Mucosa of rectum (tissue), 2 donors: ENCODE results near the gene KCTD10.

ENCODE experiments used
- H3K27ac ChIP-seq, 2 donors: one replicate each; pipeline ENCODE4 v1.7.0; 2013; ENCODE audit warnings: inconsistent platforms in 2 of 2, low read depth in 2 of 2, low read length in 2 of 2
- H3K27me3 ChIP-seq, 2 donors: one replicate each; pipeline ENCODE4 v1.7.0; 2013; ENCODE audit warnings: low read length in 2 of 2; ENCODE audit not compliant: control insufficient read depth in 2 of 2, insufficient read depth in 2 of 2
- H3K36me3 ChIP-seq, 2 donors: one replicate each; pipeline ENCODE4 v1.7.0; 2013; ENCODE audit warnings: low read length in 2 of 2; ENCODE audit not compliant: control insufficient read depth in 2 of 2, insufficient read depth in 2 of 2
- H3K4me1 ChIP-seq, 2 donors: one replicate each; pipeline ENCODE4 v1.7.0; 2013; ENCODE audit warnings: low read length in 2 of 2, mild to moderate bottlenecking in 1 of 2; ENCODE audit not compliant: control insufficient read depth in 2 of 2, insufficient read depth in 2 of 2
- H3K4me3 ChIP-seq, 2 donors: one replicate each; pipeline ENCODE4 v1.7.0; 2013; ENCODE audit warnings: low read length in 2 of 2
- H3K9ac ChIP-seq, 2 donors: one replicate each; pipeline ENCODE4 v1.7.0; 2013; ENCODE audit warnings: low read length in 2 of 2, low read depth in 1 of 2, mild to moderate bottlenecking in 1 of 2
- H3K9me3 ChIP-seq, 2 donors: one replicate each; pipeline ENCODE4 v1.7.0; 2013; ENCODE audit warnings: low read length in 2 of 2; ENCODE audit not compliant: control insufficient read depth in 2 of 2
- donor health status: healthy.
- donor health status: Normal muscosa, but diverticular disease.

Gene KCTD10

DNA sequence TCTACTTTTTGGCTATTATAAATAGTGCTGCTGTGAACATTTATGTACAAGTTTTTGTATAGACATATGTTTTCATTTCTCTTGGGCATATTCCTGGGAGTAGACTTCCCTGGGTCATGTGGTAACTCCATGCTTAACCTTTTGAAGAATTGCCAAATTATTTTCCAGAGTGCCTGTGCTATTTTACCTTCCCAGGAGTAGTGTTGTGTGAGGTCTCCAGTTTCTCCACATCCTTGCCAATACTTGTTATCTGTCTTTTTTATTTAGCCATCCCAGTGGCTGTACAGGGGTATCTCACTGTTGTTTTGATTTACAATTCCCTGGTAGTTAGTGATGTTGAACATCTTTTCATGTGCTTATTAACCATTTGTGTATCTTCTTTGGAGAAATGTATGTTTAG lies 19.2 kb upstream of the KCTD10 start:
- Histone ChIP-seq H3K9ac (no peak overlapping the region), H3K4me3 (no peak overlapping the region), H3K9me3 (no peaks in the 10 kb centered on the region), H3K36me3 (peaks cover 56 to 63% of the 10 kb centered on the region in 2 donors), H3K27me3 (no peaks in the 10 kb centered on the region), H3K27ac (no peak overlapping the region), H3K4me1 (no peaks in the 10 kb centered on the region)

DNA sequence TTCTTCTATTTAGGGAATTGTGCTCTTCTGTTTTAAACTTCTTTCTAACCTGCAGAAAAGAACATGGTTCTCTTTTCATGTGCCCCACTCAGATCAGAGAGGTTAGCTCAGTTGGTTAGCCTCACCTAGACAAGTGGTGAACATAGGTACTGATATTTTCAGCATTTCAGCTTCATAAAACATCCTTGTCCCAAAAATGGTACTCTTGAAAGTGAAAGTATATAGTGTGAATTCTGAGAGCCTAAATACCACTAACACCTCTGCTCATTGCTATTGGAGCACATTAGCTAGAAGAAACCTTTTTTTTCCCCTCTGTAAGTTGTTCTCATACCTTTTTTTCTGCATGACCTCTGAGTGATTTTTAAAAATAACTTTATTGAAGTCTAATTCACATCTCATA lies 17.9 kb upstream of the KCTD10 start:
- Histone ChIP-seq H3K27ac (no peak overlapping the region), H3K4me1 (no peaks in the 10 kb centered on the region), H3K36me3 (peaks cover 57 to 63% of the 10 kb centered on the region in 2 donors), H3K27me3 (no peaks in the 10 kb centered on the region), H3K9me3 (no peaks in the 10 kb centered on the region), H3K9ac (no peak overlapping the region), H3K4me3 (no peak overlapping the region)

DNA sequence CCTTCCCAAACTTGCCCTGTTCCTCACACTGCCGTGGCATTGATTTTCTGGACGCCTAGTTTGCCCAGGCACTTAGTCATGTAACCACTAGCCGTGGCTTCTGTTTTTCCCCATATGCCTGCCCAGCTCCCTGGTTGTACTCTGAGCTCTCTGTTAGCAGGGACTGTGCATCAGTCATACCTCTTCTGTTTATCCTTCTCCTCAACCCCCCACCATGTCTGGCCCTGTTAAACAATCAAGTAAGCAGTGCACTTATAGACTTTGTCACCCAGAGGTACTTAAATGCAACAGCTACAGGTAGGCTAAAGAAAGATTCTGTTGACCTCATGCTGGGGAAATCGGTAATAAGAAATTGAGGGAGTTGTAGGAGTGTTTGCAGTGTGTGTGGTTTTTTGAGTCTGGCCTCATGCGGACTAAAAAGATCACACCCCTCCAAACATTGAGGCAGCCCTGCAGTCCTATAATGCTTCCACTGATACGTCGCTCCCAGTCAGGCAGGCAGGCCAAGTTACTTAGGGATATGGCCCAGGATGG lies 17.3 kb upstream of the KCTD10 start:
- Histone ChIP-seq H3K27me3 (no peaks in the 10 kb centered on the region), H3K4me3 (no peak overlapping the region), H3K27ac (no peak overlapping the region), H3K9ac (no peak overlapping the region), H3K36me3 (peaks cover 58 to 66% of the 10 kb centered on the region in 2 donors), H3K4me1 (no peaks in the 10 kb centered on the region), H3K9me3 (no peaks in the 10 kb centered on the region)

DNA sequence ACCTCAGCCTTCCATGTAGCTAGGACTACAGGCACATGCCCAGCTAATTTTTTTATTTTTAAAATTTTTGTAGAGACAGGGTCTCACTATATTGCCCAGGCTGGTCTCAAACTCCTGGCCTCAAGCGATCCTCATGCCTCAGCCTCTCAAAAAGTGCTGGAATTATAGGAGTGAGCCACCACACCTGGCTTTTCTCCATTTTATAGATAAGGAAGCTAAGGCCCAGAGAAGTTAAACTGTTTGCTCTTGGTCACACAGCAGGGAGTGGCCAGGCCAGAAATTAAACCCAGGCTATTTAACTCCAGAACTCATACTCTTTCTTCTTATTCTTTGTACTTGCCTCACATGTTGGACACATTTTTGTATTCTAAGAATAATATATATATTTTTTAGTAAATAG lies 16.8 kb upstream of the KCTD10 start:
- peaks cover 58 to 66% of the 10 kb centered on the region in 2 donors for H3K36me3 ChIP-seq
- no peaks in the 10 kb centered on the region for H3K9me3 ChIP-seq
- no peak overlapping the region for H3K4me3 ChIP-seq
- no peaks in the 10 kb centered on the region for H3K4me1 ChIP-seq
- no peak overlapping the region for H3K9ac ChIP-seq
- no peak overlapping the region for H3K27ac ChIP-seq
- H3K27me3 ChIP-seq, result no peaks in the 10 kb centered on the region

DNA sequence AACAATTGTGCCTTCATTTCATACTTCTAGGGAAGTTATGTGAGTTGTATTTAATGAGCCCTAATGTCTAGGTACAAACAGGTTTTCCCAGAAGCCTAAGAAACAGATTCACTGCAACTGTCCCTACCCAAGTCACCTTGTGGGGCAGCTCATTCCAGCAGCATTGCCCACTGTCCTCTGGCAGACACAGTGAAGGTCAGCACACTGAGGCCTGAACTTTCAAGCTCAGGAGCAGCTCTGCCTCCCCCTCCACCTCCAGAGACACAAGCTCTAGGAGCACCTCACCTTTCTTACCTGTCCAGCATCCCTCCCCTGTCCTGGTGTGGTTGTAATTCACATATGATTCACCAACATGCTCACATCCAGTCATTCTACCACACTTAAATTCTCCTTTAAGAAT lies 16.0 kb upstream of the KCTD10 start:
- H3K9ac ChIP-seq, result no peak overlapping the region
- H3K4me1 ChIP-seq, result no peaks in the 10 kb centered on the region
- H3K27ac ChIP-seq, result no peak overlapping the region
- H3K27me3 ChIP-seq, result no peaks in the 10 kb centered on the region
- H3K4me3 ChIP-seq, result no peak overlapping the region
- H3K36me3 ChIP-seq, result peaks cover 58 to 67% of the 10 kb centered on the region in 2 donors
- H3K9me3 ChIP-seq, result no peaks in the 10 kb centered on the region

DNA sequence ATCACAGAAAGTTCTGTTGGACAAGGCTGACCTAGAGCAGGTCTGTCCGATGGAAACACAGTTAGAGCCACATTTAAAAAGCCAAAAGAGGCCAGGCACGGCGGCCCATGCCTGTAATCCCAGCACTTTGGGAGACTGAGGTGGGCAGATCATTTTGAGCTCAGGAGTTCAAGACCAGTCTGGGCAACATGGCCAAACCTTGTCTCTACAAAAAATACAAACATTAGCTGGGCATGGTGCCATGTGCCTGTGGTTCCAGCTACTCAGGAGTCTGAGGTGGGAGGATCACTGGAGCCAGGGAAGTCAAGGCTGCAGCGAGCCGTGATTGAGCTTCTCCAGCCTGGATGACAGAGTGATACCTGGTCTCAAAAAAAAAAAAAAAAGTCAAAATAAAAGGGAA lies 15.3 kb upstream of the KCTD10 start:
- Histone ChIP-seq H3K4me1 (no peaks in the 10 kb centered on the region), H3K4me3 (no peak overlapping the region), H3K9me3 (no peaks in the 10 kb centered on the region), H3K9ac (no peak overlapping the region), H3K36me3 (peaks cover 59 to 67% of the 10 kb centered on the region in 2 donors), H3K27ac (no peak overlapping the region), H3K27me3 (no peaks in the 10 kb centered on the region)

DNA sequence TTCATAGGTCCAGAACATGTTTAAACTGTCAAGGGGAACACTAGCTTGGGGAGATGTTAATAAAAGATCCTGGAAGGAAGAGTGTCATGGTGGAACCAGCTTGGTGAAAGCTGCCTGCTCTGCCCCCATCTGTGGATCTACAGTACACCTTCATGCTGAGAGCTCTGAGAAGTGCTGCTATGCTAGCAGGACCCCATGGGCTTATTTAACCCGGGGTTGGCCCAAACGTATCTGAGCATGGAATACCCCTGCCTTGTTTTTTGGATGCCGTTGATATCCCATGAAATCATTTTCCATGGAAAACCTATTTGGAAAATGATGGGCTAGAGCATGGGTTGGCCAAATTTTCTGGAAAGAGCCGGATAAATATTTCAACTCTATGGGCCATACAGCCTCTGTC lies 14.6 kb upstream of the KCTD10 start:
- Histone ChIP-seq H3K4me1 (no peaks in the 10 kb centered on the region), H3K9me3 (no peaks in the 10 kb centered on the region), H3K9ac (no peak overlapping the region), H3K4me3 (no peak overlapping the region), H3K36me3 (peaks cover 66 to 72% of the 10 kb centered on the region in 2 donors), H3K27ac (no peak overlapping the region), H3K27me3 (no peaks in the 10 kb centered on the region)

DNA sequence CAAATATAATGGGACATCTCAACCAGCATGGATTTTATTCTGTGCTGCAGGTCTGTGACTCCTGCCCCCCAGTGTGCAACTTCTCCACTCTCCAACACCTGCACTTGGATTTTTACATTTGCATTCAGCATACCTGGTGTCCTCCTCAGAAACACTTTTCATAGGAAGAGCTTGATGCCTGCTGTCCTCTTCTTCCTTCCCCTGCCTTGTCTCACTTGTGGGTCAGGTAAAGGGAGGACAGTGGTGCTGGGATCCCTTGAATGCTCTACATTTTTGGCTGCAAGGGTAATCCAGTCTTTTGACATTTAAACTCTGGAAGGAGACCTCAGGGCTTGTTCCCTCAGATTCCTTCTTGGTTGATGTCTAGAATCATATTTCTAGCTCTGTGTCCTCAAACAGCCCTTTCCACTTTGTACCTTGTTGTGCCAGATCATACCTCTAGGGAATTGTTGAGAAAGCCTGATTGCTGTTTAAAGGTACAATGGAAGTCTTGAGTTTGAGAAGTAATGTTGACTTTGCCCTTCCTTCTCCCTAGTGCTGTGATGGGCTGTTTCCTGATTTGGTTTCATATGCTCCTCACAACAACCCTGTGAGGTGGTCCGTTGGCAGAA lies 13.0 kb upstream of the KCTD10 start:
- H3K36me3 ChIP-seq, result peaks cover 79 to 83% of the 10 kb centered on the region in 2 donors
- no peak overlapping the region for H3K27ac ChIP-seq
- H3K9me3 ChIP-seq, result no peaks in the 10 kb centered on the region
- H3K4me1 ChIP-seq, result no peaks in the 10 kb centered on the region
- H3K9ac ChIP-seq, result no peak overlapping the region
- H3K27me3 ChIP-seq, result no peaks in the 10 kb centered on the region
- H3K4me3 ChIP-seq, result no peak overlapping the region

DNA sequence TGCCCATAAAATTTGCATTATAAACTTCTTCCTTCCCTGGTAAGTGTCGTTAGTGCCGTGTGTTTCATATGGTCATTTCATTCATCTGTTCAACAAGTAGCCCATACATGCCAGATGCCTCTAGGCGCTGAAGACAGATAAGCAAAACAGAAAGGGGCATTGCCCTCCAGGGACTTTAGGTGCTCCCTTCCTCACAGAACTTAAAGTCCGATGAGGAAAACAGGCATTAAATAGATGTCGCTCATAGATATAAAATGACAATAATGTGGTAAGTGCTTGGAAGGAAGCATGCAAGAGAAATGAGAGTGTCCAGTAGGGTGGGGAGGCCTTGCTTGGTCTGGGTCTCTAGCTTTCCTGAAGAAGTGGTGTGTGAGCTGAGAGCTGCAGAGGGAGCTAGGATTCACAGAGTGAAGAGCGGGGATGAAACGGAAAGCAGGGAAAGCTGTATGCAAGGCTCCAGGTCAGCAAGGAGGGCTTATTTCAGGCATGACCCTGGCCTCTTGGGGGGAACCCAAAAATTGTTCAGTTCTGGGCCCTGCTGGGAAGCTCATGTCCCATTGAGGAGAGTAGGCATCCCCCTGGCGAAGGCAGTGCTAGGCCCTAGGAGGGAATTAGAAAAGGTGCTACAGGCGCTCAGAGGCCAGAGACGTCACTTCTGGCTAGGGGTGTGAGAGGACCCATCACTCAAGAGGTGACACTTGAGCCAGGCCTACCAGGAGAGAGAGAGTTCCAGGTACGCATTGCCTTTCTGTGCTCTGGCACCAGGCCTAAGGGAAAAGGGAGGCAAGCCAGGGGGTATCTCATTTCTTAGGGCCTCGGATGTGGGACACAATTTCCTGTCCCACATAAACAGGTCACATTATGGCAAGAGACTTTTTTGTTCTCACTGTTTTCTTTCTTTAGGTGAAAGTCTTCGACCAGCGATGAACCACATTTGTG lies 12.2 kb upstream of the KCTD10 start:
- no peaks in the 10 kb centered on the region for H3K27me3 ChIP-seq
- no peak overlapping the region for H3K9ac ChIP-seq
- H3K27ac ChIP-seq, result no peak overlapping the region
- H3K4me3 ChIP-seq, result no peak overlapping the region
- peaks cover 77 to 82% of the 10 kb centered on the region in 2 donors for H3K36me3 ChIP-seq
- H3K4me1 ChIP-seq, result no peaks in the 10 kb centered on the region
- H3K9me3 ChIP-seq, result no peaks in the 10 kb centered on the region

DNA sequence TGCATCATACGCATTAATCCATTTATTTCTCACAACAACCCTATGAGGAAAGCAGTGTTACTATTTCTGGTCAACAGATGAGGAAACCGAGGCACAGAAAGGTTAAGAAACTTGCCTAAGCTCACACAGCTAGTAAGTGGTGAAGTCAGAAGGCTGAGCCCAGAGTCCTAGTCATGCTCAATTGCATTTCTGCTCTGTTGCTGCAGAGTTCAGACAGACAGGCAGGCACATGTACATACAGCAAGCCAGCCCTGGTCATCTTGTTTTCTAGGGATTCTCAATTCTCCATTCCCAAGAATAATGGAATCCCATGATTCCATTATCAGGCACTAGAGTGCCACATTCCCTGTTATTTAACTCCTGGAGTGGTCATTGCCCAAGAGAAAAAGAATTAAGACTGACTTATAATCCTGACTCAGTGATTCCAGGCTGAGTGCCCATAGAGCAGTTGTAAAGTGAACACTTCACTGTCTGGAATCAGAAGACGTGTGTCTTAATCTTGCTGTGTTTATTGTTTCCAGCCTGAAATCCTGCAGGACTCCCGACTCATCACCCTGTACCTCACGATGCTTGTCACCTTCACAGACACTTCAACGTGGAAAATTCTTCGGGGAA lies 11.1 kb upstream of the KCTD10 start:
- H3K36me3 ChIP-seq, result peaks cover 85 to 88% of the 10 kb centered on the region in 2 donors
- no peak overlapping the region for H3K9ac ChIP-seq
- no peaks in the 10 kb centered on the region for H3K9me3 ChIP-seq
- H3K27ac ChIP-seq, result no peak overlapping the region
- no peaks in the 10 kb centered on the region for H3K4me1 ChIP-seq
- no peak overlapping the region for H3K4me3 ChIP-seq
- H3K27me3 ChIP-seq, result no peaks in the 10 kb centered on the region
